ENCODE data around the gene TNFRSF11A. TPM values are rescaled to one million over a fixed set of nuclear protein-coding genes. Genes with fewer than 3 reads are reported as not detected.

The TNFRSF11A gene
- total RNA-seq, 1 donor from 2014 or later = 1.1 TPM

DNA sequence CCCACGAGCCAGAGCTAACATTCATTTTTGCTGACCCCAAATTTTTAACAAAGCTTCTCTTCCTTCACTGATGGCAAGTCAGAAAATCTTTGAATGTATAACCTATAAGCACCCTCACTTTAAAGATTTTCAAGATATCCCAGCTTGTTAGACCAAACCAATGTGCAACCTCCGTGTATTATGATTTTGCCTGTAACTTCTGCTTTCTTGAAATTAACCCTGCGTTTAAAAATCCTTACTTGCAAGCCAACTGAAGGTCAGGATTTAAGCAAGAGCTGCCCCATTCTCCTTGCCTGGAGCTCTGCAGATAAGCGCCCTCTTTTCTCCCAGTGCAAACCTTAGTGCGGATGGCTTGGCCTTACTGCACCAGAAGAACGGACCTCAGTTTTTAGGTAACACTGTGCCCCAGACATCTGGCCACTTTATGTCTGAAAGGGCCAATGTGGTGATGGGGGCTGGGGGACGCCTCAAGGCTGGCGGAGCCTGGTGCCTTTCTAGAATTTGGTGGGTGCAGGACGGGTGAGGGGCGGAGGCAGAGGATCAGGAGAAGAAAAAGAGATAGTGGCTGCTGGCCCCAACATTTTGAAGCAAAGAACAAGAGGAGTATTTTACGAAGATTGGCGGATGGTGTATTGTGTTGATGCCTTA lies 805 bp upstream of the TNFRSF11A start:
- ATAC-seq = peak; percentile 7

DNA sequence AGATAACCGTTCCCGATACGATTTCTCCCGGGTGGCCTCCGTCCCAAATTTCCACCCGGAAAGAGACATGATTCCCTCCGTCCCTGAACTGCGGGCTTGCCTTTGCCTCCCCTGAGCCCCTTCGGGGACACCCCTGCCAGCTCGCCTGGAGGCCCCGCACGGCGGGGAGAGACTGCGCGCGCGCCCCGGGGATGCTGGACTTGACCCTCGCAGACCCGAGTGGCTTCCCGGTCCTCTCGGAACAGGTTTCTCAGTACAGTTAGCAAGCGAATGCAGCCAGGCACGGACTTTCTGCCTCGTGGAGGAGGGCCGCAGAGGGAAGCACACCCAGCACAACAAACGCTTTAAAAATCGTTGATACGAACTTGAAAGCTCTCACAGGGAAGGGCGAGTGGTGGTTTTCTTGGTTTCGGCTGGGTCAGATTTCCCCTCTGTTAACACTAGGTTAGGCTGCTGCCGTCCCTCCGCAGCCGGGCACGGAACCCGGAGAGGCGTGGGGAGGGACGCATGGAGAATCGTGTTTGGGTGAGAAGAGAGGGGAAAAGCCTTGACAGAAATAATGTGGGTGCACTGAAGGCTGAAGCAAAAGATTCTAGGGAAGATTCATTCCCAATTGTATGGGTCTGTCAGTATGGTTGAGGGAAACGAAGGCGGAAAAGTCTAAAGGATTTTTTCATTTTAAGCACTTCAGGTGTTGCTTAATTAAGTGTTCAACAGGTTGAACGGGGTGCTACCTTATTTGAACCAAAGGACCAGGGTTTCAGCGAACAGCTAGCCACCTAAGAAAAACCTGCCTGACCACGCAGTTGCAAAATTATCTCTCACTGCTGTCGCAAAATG lies 916 bp downstream of the TNFRSF11A start:
- peak; percentile 46 for ATAC-seq
- no peak for DNase-seq (ENCODE audit: low spot score)

More for the DNA sequence above, 805 bp upstream of the TNFRSF11A start:
- no peak for DNase-seq (ENCODE audit: low spot score)

GRCh38 chr18:62326646-62327348 lies 1.7 kb downstream of the TNFRSF11A start:
- no peak for DNase-seq (ENCODE audit: low spot score)
- no peak for ATAC-seq

DNA sequence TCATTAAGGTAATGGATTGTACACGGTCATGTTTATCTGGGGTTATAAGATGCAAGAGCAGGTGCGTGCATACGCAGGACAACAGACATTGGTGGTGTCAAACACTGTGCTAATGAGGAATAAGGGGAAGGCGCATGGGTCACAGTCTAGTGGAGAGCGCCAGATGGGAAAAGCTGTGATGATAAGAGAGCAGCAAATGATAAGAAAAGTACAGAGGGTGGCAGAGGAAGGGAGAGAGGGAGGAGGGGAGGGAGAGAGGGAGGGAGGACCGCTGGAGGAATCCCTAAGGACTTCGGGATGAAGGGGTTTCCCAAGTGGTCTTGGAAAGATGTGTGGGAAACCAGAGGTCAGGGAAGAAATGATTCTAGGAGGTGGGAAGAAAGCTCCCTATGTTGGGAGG lies 2.9 kb downstream of the TNFRSF11A start:
- no peak for DNase-seq (ENCODE audit: low spot score)
- ATAC-seq = no peak

- DNase-seq (ENCODE audit: low spot score) (no peak), ATAC-seq (no peak)
Observed at GRCh38 chr18:62328586-62329525, 3.7 kb downstream of the TNFRSF11A start.

GRCh38 chr18:62329691-62330454 lies 4.8 kb downstream of the TNFRSF11A start:
- DNase-seq (ENCODE audit: low spot score) (no peak), ATAC-seq (peak; percentile 25)

DNA sequence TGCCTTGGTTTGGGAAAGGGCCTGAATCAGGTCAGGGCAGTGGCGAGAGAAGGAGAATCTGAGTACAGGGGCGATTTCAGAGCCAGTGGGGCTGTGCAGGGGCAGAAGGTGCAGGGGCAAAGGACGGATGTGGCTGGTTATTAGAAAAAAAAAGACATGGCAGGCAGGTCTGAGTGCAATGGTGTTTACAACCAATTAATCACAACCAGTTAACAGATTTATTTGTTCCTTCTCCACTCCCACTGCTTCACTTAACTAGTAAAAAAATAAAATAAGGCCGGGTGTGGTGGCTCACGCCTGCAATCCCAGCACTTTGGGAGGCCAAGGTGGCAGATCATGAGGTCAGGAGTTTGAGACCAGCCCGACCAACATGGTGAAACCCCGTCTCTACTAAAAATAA lies 5.5 kb downstream of the TNFRSF11A start:
- no peak for DNase-seq (ENCODE audit: low spot score)
- ATAC-seq = no peak

GRCh38 chr18:62331581-62332356 lies 6.7 kb downstream of the TNFRSF11A start:
- DNase-seq (ENCODE audit: low spot score) (no peak), ATAC-seq (no peak)

GRCh38 chr18:62332431-62332830 lies 7.3 kb downstream of the TNFRSF11A start:
- ATAC-seq (no peak), DNase-seq (ENCODE audit: low spot score) (no peak)

DNA sequence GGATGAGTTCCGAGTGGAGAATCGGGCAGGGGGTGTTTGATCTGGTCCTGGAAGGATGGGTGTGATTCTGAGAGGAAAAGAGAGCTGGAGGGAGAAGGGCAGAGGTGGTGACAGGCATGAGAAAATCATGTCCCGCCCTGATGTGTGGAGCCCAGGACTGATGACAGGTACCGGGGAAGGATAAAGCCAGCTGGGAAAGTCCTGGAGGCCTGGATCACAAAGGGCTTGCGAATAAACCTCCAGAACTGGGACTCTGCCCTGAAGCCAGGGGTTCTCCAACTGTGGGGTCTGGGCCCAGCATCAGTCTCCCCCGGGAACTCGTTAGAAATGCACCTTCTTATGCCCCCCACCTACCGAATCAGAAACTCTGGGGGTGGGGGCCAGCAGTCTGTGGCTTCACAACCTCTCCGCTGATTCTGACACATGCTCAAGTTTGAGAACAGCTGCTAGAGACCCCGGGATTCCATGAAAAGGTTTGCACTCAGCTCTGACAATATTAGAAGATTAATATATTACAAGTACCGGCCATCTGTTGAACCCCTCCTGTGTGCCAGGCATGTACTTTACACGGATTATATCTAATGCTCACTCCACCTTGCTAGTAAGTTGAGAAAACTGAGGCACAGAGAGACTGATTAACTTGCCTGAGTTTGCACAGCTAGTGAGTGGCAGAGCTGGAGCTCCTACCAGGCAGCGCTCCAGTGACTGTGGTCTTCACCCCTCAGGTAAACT lies 8.0 kb downstream of the TNFRSF11A start:
- DNase-seq (ENCODE audit: low spot score) (no peak), ATAC-seq (no peak)

DNA sequence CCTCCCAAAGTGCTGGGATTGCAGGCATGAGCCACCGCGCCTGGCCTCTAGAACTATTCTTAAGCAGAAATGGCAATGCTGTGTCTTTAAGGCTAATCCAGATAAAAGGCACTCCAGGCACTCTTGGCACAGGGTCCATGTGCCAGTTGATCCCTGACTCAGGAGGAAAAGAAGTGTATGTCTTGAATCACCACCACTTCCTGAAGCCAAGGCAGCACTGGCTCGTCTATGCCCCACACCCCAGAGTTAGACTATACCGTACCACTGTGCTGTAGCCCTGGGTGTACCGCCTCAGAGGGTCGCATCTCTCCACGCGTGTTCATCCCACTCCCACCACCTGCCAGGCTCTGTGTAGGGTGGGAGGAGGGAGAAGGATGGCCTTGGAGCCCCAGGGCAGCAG lies 9.0 kb downstream of the TNFRSF11A start:
- no peak for ATAC-seq
- DNase-seq (ENCODE audit: low spot score) = no peak

- no peak for DNase-seq (ENCODE audit: low spot score)
- no peak for ATAC-seq
Observed at GRCh38 chr18:62335494-62335893, 10.4 kb downstream of the TNFRSF11A start.

DNA sequence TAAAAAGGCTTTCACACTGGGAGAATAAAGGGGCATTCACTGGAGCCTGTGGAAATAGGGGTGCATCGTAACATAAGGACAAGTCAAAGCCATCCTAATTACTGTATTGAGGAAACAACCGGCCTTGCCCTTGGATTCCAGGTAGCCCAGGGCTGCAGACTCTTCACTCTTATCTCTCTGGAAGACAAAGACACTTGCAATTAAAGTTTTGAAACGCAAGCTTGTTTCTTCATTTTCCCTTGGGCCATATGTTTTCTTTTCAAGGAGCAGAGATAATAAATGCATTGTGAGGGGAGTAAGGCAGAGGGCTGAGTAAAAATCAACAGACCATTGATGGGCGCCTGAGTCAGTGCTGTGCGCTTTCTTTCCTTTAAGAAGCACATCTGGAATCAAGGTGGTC lies 11.5 kb downstream of the TNFRSF11A start:
- no peak for ATAC-seq
- DNase-seq (ENCODE audit: low spot score) = no peak

DNA sequence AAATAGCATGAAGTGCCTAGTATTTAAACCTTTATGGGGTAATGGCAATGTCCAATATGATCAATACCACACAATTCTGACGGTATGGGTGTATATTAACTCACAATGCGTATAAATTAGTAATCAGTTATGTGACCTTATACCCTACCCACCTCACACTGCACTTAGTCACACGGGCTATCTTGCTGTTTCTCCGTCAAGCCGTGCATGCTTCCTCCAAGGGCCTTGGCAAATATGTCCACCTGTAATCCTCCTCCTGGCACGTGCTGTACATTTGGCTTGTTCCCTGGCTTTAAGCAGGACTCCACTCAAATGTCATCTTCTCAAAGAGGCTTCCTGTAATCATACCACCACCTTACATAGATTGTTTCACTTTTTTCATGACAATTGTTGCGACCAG lies 12.2 kb downstream of the TNFRSF11A start:
- ATAC-seq = no peak
- DNase-seq (ENCODE audit: low spot score) = no peak

DNA sequence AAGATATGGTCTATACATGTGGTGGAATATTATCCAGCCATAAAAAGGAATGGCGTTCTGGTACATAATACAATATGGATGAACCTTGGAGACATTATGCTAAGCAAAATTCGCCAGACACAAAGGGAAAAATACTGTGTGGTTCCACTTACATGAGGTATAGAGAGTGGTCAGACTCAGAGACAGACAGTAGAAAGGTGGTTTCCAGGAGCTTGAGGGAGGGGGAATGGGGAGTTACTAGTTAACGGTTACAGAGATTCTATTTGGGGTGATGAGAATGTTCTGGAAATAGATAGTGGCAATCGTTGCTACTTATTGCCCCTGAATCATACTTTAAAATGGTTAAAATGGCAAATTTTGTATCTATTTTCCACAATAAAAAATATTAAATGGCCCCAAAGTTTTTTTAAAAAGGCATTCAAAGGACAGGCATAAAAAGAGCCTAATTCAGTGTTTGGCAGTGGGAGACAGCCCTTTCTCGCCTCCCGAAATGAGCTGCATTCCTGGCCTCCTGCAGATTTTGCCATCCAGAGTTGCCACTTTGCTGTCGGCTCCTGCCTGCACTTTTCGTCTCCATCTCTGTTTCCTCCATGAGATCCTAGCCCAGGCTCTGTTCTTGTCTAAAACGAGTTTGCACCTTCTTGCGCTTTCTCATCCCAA lies 13.5 kb downstream of the TNFRSF11A start:
- no peak for ATAC-seq
- DNase-seq (ENCODE audit: low spot score) = no peak

DNA sequence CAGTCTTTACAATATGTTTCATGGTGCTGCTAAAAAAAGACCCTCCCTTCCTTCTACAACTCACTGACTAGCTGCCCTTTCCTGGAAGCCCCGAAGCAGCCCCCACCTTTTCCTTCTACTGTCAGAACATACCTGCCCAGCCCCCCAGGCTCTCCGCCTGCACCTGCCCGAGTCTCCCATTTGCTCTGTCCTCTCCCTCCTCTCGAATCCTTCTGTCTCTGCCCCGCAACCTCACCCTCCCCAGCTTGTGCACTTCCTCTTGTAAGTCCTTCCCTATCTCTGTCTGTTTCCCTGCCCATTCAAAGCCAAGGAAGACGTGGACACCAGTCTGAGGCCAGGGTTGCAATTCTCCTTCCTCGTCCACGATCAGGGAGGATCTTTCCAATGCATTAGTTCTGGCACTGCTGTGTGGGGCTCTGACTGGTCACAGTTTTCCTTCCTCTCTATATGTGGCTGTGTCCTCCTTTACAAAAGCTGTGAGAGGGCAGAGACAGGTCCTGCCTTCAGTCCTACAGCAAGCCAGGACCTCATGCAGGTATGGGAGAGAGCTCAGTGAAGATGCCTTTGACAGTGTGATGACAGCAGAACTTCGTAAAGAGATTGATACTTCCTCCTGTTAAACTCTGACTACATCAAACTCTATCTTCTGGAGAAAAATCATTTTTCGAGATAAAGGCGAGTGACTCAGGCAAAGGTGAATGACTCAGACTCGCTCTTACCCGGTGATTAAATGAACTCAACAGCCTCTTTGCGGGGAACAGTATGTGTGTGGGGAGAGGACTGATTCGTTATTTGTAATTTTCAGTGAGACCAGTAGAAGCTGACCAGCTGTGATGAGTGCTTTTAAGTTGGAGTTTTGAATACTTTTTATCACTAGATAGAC lies 14.2 kb downstream of the TNFRSF11A start:
- no peak for DNase-seq (ENCODE audit: low spot score)
- ATAC-seq = no peak

DNA sequence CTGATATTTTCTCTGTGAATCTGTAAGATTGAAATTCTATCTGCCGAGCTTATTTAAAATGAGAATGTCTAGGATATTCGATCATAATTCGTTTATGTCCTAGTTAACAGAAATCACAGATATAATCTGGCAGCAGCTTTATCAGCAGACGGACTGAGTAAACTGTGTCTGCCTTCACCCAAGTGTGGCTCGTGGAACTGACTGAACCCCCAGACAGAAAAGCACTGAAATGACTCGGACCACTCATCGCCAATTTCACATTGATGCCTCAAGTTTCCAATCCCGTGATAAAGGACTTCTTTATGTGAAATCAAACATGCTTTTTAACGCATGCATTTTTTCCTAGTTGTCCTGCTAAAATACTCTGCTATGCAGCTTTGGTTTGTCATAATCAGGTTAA lies 15.9 kb downstream of the TNFRSF11A start:
- ATAC-seq = no peak
- DNase-seq (ENCODE audit: low spot score) = no peak

All from left lobe of liver (tissue), 2 donors.